B cell (primary cell): ENCODE data around the gene SLC8B1.

Experiments used
- EZH2 ChIP-seq: IDR thresholded peaks from 2 replicates; pipeline ENCODE4 v1.6.1; 2012; ENCODE audit warnings: borderline replicate concordance, low read depth, mild to moderate bottlenecking, moderate library complexity, low read length; ENCODE audit not compliant: insufficient read depth, poor library complexity, severe bottlenecking
- TF ChIP-seq, protein P1 (sequence below): fragments of 200-600 bp; IDR thresholded peaks from one replicate; pipeline ENCODE4 v1.8.0; 2022; ENCODE audit warnings: antibody characterized with exemption, mild to moderate bottlenecking

DNA sequence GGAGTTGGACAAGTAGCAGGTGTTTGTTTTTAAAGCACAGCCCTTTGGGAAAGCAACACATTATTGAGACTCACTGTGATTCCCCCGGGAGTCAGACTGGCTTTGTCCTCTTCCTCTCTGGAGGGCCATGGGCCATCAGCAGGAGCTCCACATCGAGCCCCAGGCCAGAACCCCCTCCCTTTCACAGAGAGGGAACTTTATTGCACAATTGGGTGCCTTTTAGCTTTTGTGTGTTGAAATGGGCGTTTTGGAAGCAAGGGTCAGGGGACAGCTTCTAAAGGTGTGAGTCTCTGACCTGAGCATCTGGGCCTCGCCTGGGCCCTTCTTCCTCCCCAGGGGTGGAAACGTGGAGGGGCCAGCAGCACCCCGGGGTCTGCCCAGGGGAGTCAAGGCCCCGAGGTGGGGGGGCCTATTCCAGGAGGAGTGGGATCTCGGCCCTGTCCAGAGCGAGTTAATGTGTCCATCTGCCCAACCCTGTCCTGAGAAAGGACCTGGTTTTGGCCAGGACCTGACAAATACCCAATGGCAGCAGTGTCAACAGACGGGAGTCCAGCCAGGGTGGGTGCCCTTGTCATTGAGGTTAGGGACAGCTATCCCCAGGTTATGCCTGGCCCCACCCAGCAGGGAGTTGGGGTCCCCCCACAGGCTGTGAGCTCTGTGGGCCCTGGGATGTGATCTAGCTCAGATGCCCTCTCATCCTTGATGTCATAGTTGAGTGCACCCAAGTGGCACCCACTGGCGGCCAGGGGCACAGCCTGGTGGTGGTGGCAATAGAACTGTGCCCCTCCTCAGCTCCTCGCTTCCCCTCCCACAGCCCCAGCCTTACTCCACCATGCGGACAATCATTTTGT lies 37.1 kb downstream of the SLC8B1 start:
- TF ChIP-seq, protein P1, sequence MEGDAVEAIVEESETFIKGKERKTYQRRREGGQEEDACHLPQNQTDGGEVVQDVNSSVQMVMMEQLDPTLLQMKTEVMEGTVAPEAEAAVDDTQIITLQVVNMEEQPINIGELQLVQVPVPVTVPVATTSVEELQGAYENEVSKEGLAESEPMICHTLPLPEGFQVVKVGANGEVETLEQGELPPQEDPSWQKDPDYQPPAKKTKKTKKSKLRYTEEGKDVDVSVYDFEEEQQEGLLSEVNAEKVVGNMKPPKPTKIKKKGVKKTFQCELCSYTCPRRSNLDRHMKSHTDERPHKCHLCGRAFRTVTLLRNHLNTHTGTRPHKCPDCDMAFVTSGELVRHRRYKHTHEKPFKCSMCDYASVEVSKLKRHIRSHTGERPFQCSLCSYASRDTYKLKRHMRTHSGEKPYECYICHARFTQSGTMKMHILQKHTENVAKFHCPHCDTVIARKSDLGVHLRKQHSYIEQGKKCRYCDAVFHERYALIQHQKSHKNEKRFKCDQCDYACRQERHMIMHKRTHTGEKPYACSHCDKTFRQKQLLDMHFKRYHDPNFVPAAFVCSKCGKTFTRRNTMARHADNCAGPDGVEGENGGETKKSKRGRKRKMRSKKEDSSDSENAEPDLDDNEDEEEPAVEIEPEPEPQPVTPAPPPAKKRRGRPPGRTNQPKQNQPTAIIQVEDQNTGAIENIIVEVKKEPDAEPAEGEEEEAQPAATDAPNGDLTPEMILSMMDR = no peak
- TF ChIP-seq EZH2 = no peak
